SK-N-MC (cell line): ENCODE measurements around the gene ENTPD3.

Experiments used
- EZH2 ChIP-seq: fragments of 200-600 bp; sonication (generic); IDR thresholded peaks from one replicate; pipeline ENCODE4 v1.6.1; 2017; ENCODE audit warnings: antibody characterized with exemption
- FOXP2 ChIP-seq: optimal IDR thresholded peaks from 2 replicates; pipeline ENCODE3; 2011; ENCODE audit warnings: mild to moderate bottlenecking, moderate library complexity; ENCODE audit not compliant: insufficient read depth; ENCODE audit errors: extremely low read length, control extremely low read depth
- POLR2AphosphoS5 ChIP-seq: IDR thresholded peaks from 2 replicates; pipeline ENCODE4 v1.6.1; 2012; ENCODE audit warnings: mild to moderate bottlenecking, low read depth, low read length, borderline replicate concordance

GRCh38 chr3:40451551-40451950, 64.6 kb downstream of the ENTPD3 start:
- no peak for TF ChIP-seq POLR2AphosphoS5
- TF ChIP-seq EZH2, result no peak
- no peak for TF ChIP-seq FOXP2
